Neural progenitor cell (in vitro differentiated cells): ENCODE results near the gene CMTM8. TPM values are rescaled to one million over a fixed set of nuclear protein-coding genes. Genes with fewer than 3 reads are reported as not detected.

Experiments used
- DNase-seq: peaks from one replicate; pipeline ENCODE4 v3.0.0-alpha.2; 2016; ENCODE audit warnings: low spot score
- H2AFZ ChIP-seq: fragments of 200-600 bp; sonication (generic); replicated peaks from 2 replicates; pipeline ENCODE4 v1.6.1; 2016; ENCODE audit warnings: antibody characterized with exemption
- H3F3A ChIP-seq: fragments of 200-600 bp; sonication (generic); 2 replicates; pipeline ENCODE4 v1.6.1; 2016; ENCODE audit warnings: antibody characterized with exemption, low read depth
- H3K27ac ChIP-seq: fragments of 200-600 bp; sonication (generic); 2 replicates; pipeline ENCODE4 v1.5.1; 2016; ENCODE audit warnings: mild to moderate bottlenecking
- H3K27me3 ChIP-seq: fragments of 200-600 bp; sonication (generic); 2 replicates; pipeline ENCODE4 v1.6.1; 2016; ENCODE audit warnings: mild to moderate bottlenecking, moderate library complexity
- H3K36me3 ChIP-seq: fragments of 200-600 bp; sonication (generic); 2 replicates; pipeline ENCODE4 v1.5.1; 2016
- H3K4me1 ChIP-seq: fragments of 200-600 bp; sonication (generic); 2 replicates; pipeline ENCODE4 v1.6.1; 2016; ENCODE audit warnings: mixed run types
- H3K4me2 ChIP-seq: fragments of 200-600 bp; sonication (generic); 2 replicates; pipeline ENCODE4 v1.6.1; 2016
- H3K4me3 ChIP-seq: fragments of 200-600 bp; sonication (generic); 2 replicates; pipeline ENCODE4 v1.5.1; 2016
- H3K79me2 ChIP-seq: fragments of 200-600 bp; sonication (generic); 2 replicates; pipeline ENCODE4 v1.6.1; 2016; ENCODE audit warnings: low read depth
- H3K9ac ChIP-seq: fragments of 200-600 bp; sonication (generic); 2 replicates; pipeline ENCODE4 v1.6.1; 2016
- H3K9me3 ChIP-seq: fragments of 200-600 bp; sonication (generic); 2 replicates; pipeline ENCODE4 v1.5.1; 2016; ENCODE audit warnings: low read depth
- H4K20me1 ChIP-seq: fragments of 200-600 bp; sonication (generic); 2 replicates; pipeline ENCODE4 v1.6.1; 2016; ENCODE audit warnings: low read depth
- H3K27ac Mint-ChIP-seq: 3 replicates; pipeline ENCODE4 v1.8.0; 2021; ENCODE audit warnings: mixed read lengths
- H3K27me3 Mint-ChIP-seq: 2 replicates; pipeline ENCODE4 v1.8.0; 2022; ENCODE audit warnings: low read depth, mild to moderate bottlenecking, inconsistent platforms, moderate library complexity, mixed read lengths; ENCODE audit not compliant: insufficient read depth
- H3K36me3 Mint-ChIP-seq: 3 replicates; pipeline ENCODE4 v1.8.0; 2021; ENCODE audit warnings: mixed read lengths
- H3K4me1 Mint-ChIP-seq: 3 replicates; pipeline ENCODE4 v1.8.0; 2021; ENCODE audit warnings: mixed read lengths
- H3K4me3 Mint-ChIP-seq: 3 replicates; pipeline ENCODE4 v1.8.0; 2021; ENCODE audit warnings: mild to moderate bottlenecking, moderate library complexity, mixed read lengths
- H3K9me3 Mint-ChIP-seq: 3 replicates; pipeline ENCODE4 v1.8.0; 2020; ENCODE audit warnings: mixed read lengths
- EZH2 ChIP-seq: fragments of 200-600 bp; sonication (generic); IDR thresholded peaks from 2 replicates; pipeline ENCODE4 v1.6.1; 2017; ENCODE audit warnings: antibody characterized with exemption, mild to moderate bottlenecking, moderate library complexity
- EZH2phosphoT487 ChIP-seq: fragments of 200-600 bp; sonication (generic); IDR thresholded peaks from 2 replicates; pipeline ENCODE4 v1.6.1; 2017; ENCODE audit warnings: antibody characterized with exemption
- total RNA-seq: library from RNA; depleted of rRNA; stranded (reverse); fragments of >200 nt; gene quantifications from 2 replicates; pipeline ENCODE4 v1.2.3, GENCODE V29; 2015; ENCODE audit warnings: low replicate concordance
- TF ChIP-seq, protein P1 (sequence below): fragments of 200-600 bp; sonication (generic); IDR thresholded peaks from 2 replicates; pipeline ENCODE4 v1.5.1; 2017; ENCODE audit warnings: antibody characterized with exemption, mild to moderate bottlenecking

The CMTM8 gene
- total RNA-seq, 1 donor from 2014 or later = 2.1 TPM

DNA sequence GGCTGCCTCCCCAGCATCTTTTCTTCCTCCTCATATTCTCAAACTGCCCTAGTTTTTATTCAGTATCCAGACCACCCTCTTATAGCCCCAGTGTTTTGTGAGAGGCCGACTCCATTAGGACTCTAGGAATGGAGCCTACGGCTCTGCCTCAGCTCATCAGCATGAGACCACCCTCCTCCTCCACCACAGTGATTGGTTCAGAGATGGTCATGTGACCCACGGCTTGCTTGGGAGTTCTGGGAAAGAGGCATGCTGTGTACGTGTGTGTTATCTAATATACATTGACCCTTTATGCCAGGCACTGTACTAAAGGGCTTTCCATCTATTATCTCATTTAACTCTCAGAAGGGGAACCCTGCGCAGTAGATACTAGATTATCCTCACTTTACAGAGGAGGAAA is 135.4 kb downstream of the CMTM8 start:
- no peaks in the 10 kb centered on the region for H3K36me3 Mint-ChIP-seq
- no peak overlapping the region for H2AFZ ChIP-seq
- no peak overlapping the region for H3K27ac Mint-ChIP-seq

GRCh38 chr3:32374788-32375595 is 136.5 kb downstream of the CMTM8 start:
- Histone ChIP-seq H3K4me1 (no peaks in the 10 kb centered on the region), H3F3A (no peaks in the 10 kb centered on the region), H3K9ac (no peak overlapping the region), H2AFZ (no peak overlapping the region), H4K20me1 (no peaks in the 10 kb centered on the region), H3K27ac (no peak overlapping the region), H3K4me3 (no peak overlapping the region), H3K4me2 (no peak overlapping the region), H3K27me3 (no peaks in the 10 kb centered on the region), H3K9me3 (no peaks in the 10 kb centered on the region), H3K36me3 (no peaks in the 10 kb centered on the region), H3K79me2 (no peaks in the 10 kb centered on the region)
- no peaks in the 10 kb centered on the region for H3K9me3 Mint-ChIP-seq
- H3K27ac Mint-ChIP-seq = peak overlapping the region; percentile 78
- no peaks in the 10 kb centered on the region for H3K36me3 Mint-ChIP-seq
- peaks cover 6% of the 10 kb centered on the region for H3K27me3 Mint-ChIP-seq
- peaks cover 22% of the 10 kb centered on the region for H3K4me1 Mint-ChIP-seq
- TF ChIP-seq, protein P1, sequence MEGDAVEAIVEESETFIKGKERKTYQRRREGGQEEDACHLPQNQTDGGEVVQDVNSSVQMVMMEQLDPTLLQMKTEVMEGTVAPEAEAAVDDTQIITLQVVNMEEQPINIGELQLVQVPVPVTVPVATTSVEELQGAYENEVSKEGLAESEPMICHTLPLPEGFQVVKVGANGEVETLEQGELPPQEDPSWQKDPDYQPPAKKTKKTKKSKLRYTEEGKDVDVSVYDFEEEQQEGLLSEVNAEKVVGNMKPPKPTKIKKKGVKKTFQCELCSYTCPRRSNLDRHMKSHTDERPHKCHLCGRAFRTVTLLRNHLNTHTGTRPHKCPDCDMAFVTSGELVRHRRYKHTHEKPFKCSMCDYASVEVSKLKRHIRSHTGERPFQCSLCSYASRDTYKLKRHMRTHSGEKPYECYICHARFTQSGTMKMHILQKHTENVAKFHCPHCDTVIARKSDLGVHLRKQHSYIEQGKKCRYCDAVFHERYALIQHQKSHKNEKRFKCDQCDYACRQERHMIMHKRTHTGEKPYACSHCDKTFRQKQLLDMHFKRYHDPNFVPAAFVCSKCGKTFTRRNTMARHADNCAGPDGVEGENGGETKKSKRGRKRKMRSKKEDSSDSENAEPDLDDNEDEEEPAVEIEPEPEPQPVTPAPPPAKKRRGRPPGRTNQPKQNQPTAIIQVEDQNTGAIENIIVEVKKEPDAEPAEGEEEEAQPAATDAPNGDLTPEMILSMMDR = peak; percentile 83
- no peak for TF ChIP-seq EZH2phosphoT487
- peak; percentile 79 for DNase-seq
- H3K4me3 Mint-ChIP-seq = no peak overlapping the region

More for the DNA sequence above, 135.4 kb downstream of the CMTM8 start:
- no peak overlapping the region for H3K4me2 ChIP-seq
- H3F3A ChIP-seq = no peaks in the 10 kb centered on the region
- no peaks in the 10 kb centered on the region for H3K4me1 ChIP-seq
- Mint-ChIP-seq H3K9me3 (no peaks in the 10 kb centered on the region), H3K4me3 (no peak overlapping the region), H3K4me1 (peaks cover 16% of the 10 kb centered on the region), H3K27me3 (peaks cover 6% of the 10 kb centered on the region)
- H3K27me3 ChIP-seq = no peaks in the 10 kb centered on the region
- TF ChIP-seq EZH2 (no peak), EZH2phosphoT487 (no peak)
- TF ChIP-seq, protein P1 = no peak
- H3K4me3 ChIP-seq = no peak overlapping the region
- no peak overlapping the region for H3K27ac ChIP-seq
- no peaks in the 10 kb centered on the region for H4K20me1 ChIP-seq
- H3K9me3 ChIP-seq = no peaks in the 10 kb centered on the region
- H3K79me2 ChIP-seq = no peaks in the 10 kb centered on the region
- no peaks in the 10 kb centered on the region for H3K36me3 ChIP-seq
- H3K9ac ChIP-seq = no peak overlapping the region
- DNase-seq = no peak

DNA sequence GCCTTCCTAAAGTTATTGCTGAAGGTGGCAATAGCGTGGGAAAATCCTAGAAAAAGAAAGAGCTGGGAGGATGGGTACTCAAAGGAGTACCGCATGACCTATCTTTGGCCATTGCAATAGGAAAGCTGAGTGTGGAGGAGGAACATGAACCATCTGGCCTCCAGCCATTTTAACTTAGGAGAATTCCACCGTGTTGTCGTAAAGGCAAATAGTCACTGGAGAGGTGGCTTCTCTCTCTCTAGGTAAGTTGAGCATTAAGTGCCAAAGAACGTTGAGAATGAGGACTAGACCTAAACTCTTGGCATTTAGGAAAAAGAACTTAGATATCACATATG is 137.1 kb downstream of the CMTM8 start:
- H3K4me2 ChIP-seq = no peak overlapping the region
- no peaks in the 10 kb centered on the region for H3K79me2 ChIP-seq
- Mint-ChIP-seq H3K27ac (no peak overlapping the region), H3K9me3 (no peaks in the 10 kb centered on the region), H3K4me3 (no peak overlapping the region), H3K36me3 (no peaks in the 10 kb centered on the region), H3K27me3 (peaks cover 4% of the 10 kb centered on the region), H3K4me1 (peaks cover 26% of the 10 kb centered on the region)
- H3K4me1 ChIP-seq = peaks cover 5% of the 10 kb centered on the region
- H3K9me3 ChIP-seq = no peaks in the 10 kb centered on the region
- DNase-seq = no peak
- no peak for TF ChIP-seq EZH2phosphoT487
- TF ChIP-seq EZH2 = no peak
- TF ChIP-seq, protein P1 = no peak
- no peaks in the 10 kb centered on the region for H3F3A ChIP-seq
- H3K27ac ChIP-seq = no peak overlapping the region
- H3K9ac ChIP-seq = no peak overlapping the region
- no peaks in the 10 kb centered on the region for H4K20me1 ChIP-seq
- no peaks in the 10 kb centered on the region for H3K36me3 ChIP-seq
- H3K27me3 ChIP-seq = no peaks in the 10 kb centered on the region
- H3K4me3 ChIP-seq = no peak overlapping the region
- H2AFZ ChIP-seq = no peak overlapping the region
